Bladder microvascular endothelial cell (primary cell): ENCODE results near the gene PKN3. TPM values are rescaled to one million over a fixed set of nuclear protein-coding genes. Genes with fewer than 3 reads are reported as not detected.

Source experiments
- total RNA-seq: library from RNA; depleted of rRNA; stranded (reverse); fragments of >200 nt; gene quantifications from 2 replicates; pipeline ENCODE4 v1.2.3, GENCODE V29; 2014

The PKN3 gene
- 13.5 and 22.7 TPM in 2 replicates for total RNA-seq

GRCh38 chr9:128702445-128702948 is at the start of gene PKN3:
Gene PKN3 (plus strand): TSS chr9:128702503. CDS start chr9:128702916, 413 bp downstream.

GRCh38 chr9:128656416-128657343 is 45.6 kb upstream of the PKN3 start, which contains the start of gene DYNC2I2:
Gene DYNC2I2 (minus strand): TSS chr9:128656847. CDS start chr9:128656726, 121 bp downstream.

GRCh38 chr9:128688501-128689292 is 13.6 kb upstream of the PKN3 start, which contains the start of gene SET:
Gene SET (plus strand): TSS chr9:128689222. CDS start chr9:128689583, 361 bp downstream.

GRCh38 chr9:128723866-128724743 is 21.8 kb downstream of the PKN3 start, which contains the start of gene ZDHHC12:
Gene ZDHHC12 (minus strand): TSS chr9:128724127. CDS start chr9:128724093, 34 bp downstream.

Other genes starting within 250 kb of the PKN3 start
- 31.2 and 48.5 TPM in 2 replicates for gene ODF2, start 246.5 kb upstream of the PKN3 start, total RNA-seq
- 15.1 and 21.0 TPM in 2 replicates for gene GLE1, start 197.8 kb upstream of the PKN3 start, total RNA-seq
- gene SPTAN1, start 149.9 kb upstream of the PKN3 start, total RNA-seq, result 452 and 679 TPM in 2 replicates
- 50.4 and 67.8 TPM in 2 replicates for gene DYNC2I2, start 45.7 kb upstream of the PKN3 start, total RNA-seq
- 519 and 772 TPM in 2 replicates for gene SET, start 13.3 kb upstream of the PKN3 start, total RNA-seq
- gene ZDHHC12, start 21.6 kb downstream of the PKN3 start, total RNA-seq, result 26.9 and 39.0 TPM in 2 replicates
- 9.1 and 15.9 TPM in 2 replicates for gene ZER1, start 69.4 kb downstream of the PKN3 start, total RNA-seq
- gene TBC1D13, start 84.8 kb downstream of the PKN3 start, total RNA-seq, result 10.5 and 16.0 TPM in 2 replicates
- gene ENDOG, start 116.0 kb downstream of the PKN3 start, total RNA-seq, result 17.0 and 19.6 TPM in 2 replicates
- gene SPOUT1, start 127.3 kb downstream of the PKN3 start, total RNA-seq, result 13.6 and 23.9 TPM in 2 replicates
- 5.8 and 9.8 TPM in 2 replicates for gene KYAT1, start 179.4 kb downstream of the PKN3 start, total RNA-seq
- 76.4 and 165 TPM in 2 replicates for gene LRRC8A, start 179.6 kb downstream of the PKN3 start, total RNA-seq
- 0.44 and 0.65 TPM in 2 replicates for gene PHYHD1, start 218.5 kb downstream of the PKN3 start, total RNA-seq
- 24.0 and 33.0 TPM in 2 replicates for gene DOLK, start 245.1 kb downstream of the PKN3 start, total RNA-seq
- 38.5 and 105 TPM in 2 replicates for gene NUP188, start 245.2 kb downstream of the PKN3 start, total RNA-seq